GM19372 (cell line): ENCODE data around the gene GRM5.
"Not testable (repeated sequence)": the region's sequence is repeated elsewhere in the genome, so short reads cannot be mapped to it uniquely, and the experiment has no call there.

Experiments used
- ATAC-seq: cut with Tn5 transposase; IDR thresholded peaks from one replicate; pipeline ENCODE4 v1.9.1; 2021; ENCODE audit warnings: mild to moderate bottlenecking, low read depth, moderate library complexity; ENCODE audit not compliant: unreplicated experiment

The GRM5 gene

GRCh38 chr11:88555018-88555828, 510.6 kb downstream of the GRM5 start:
- no peak for ATAC-seq

GRCh38 chr11:88553204-88553603, 512.6 kb downstream of the GRM5 start:
- ATAC-seq: no peak

- ATAC-seq: peak; percentile 96
Observed at GRCh38 chr11:88552379-88553062, 513.3 kb downstream of the GRM5 start.

- no peak for ATAC-seq
Observed at GRCh38 chr11:88544656-88545280, 521.0 kb downstream of the GRM5 start.

- peak; percentile 98 for ATAC-seq
Observed at GRCh38 chr11:88543902-88544655, 521.7 kb downstream of the GRM5 start.

GRCh38 chr11:88541006-88541405, 524.8 kb downstream of the GRM5 start:
- ATAC-seq: no peak

GRCh38 chr11:88538098-88538497, 527.7 kb downstream of the GRM5 start:
- ATAC-seq: no peak

- no peak for ATAC-seq
Observed at GRCh38 chr11:88537613-88538012, 528.2 kb downstream of the GRM5 start.

- no peak for ATAC-seq
Observed at GRCh38 chr11:88536616-88537265, 529.0 kb downstream of the GRM5 start.

- no peak for ATAC-seq
Observed at GRCh38 chr11:88535916-88536547, 529.8 kb downstream of the GRM5 start.

GRCh38 chr11:88535266-88535665, 530.5 kb downstream of the GRM5 start:
- ATAC-seq: no peak

- not testable (repeated sequence) for ATAC-seq
Observed at GRCh38 chr11:88534706-88535105, 531.1 kb downstream of the GRM5 start.

GRCh38 chr11:88534185-88534584, 531.6 kb downstream of the GRM5 start:
- ATAC-seq: no peak

GRCh38 chr11:88533001-88533400, 532.8 kb downstream of the GRM5 start:
- ATAC-seq: no peak

- no peak for ATAC-seq
Observed at GRCh38 chr11:88531831-88532230, 534.0 kb downstream of the GRM5 start.

- no peak for ATAC-seq
Observed at GRCh38 chr11:88529426-88529825, 536.4 kb downstream of the GRM5 start.

- ATAC-seq: no peak
Observed at GRCh38 chr11:88523386-88524071, 542.3 kb downstream of the GRM5 start.

- no peak for ATAC-seq
Observed at GRCh38 chr11:88522624-88523385, 543.0 kb downstream of the GRM5 start.
